Ovary (tissue), 3 donors: Measurements from ENCODE around the gene PRPF38B.

ENCODE experiments used
- POLR2A ChIP-seq: fragments of 450-650 bp; IDR thresholded peaks from one replicate; pipeline ENCODE4 v1.6.1; 2017; ENCODE audit warnings: antibody characterized with exemption, mild to moderate bottlenecking, moderate library complexity
- TF ChIP-seq, protein P1 (sequence below), 3 donors: fragments of 450-650 bp in 2 of 3; fragments of 200-600 bp in 1 of 3; IDR thresholded peaks; one replicate each; pipeline versions ENCODE4 v1.5.1 to v1.8.0; 2016 to 2022; ENCODE audit warnings: antibody characterized with exemption in 3 of 3, mild to moderate bottlenecking in 1 of 3
- donor health status: DM: no; HTN: no; CAD: no.

DNA sequence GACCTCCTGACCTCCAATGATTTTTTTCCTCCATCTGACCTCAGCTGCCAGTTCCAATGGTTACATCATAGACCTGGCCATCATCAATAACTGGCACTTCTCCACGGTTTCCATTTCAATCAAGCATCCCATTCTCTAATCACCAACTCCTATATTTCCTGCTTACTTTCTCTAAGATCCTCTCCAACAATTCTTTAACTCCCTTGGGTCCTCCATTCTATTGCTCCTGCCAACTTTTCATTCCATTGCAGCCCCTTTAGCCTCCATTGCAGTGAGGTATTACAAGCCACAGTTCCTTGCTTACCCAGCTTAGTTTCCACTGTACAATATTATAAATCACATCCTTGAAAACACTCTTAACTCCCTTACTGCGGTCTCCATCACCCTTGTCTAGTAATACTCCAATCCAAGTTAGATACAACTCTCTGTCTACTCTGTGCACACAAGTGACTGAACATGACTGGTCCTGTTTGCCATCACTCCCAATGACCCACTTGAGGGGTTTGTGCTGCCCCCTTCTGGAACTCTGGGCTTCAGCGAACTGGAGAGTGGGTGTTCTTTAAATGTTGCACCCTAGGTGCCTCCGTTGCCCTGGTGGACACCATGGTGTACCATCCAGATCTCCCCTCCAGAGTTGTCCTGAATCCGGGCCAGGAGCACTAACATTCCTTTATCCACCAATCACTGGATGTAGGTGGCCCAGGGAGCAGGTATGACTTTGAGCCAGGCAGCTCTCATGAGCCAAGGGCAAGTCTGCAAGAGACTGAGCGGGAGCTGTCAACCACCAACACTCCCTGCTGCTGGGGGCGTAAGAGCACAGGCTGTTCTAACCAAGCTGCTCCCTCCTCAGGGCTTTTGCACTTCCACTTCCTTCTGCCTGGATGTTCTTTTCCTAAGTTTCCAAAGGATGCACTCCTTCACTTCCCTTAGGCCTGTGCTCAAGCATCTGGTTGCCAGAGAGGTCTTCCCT lies 16.9 kb downstream of the PRPF38B start:
- no peak for TF ChIP-seq POLR2A
- TF ChIP-seq, protein P1, sequence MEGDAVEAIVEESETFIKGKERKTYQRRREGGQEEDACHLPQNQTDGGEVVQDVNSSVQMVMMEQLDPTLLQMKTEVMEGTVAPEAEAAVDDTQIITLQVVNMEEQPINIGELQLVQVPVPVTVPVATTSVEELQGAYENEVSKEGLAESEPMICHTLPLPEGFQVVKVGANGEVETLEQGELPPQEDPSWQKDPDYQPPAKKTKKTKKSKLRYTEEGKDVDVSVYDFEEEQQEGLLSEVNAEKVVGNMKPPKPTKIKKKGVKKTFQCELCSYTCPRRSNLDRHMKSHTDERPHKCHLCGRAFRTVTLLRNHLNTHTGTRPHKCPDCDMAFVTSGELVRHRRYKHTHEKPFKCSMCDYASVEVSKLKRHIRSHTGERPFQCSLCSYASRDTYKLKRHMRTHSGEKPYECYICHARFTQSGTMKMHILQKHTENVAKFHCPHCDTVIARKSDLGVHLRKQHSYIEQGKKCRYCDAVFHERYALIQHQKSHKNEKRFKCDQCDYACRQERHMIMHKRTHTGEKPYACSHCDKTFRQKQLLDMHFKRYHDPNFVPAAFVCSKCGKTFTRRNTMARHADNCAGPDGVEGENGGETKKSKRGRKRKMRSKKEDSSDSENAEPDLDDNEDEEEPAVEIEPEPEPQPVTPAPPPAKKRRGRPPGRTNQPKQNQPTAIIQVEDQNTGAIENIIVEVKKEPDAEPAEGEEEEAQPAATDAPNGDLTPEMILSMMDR (IDR thresholded peaks at IDR 0.05), result no peak
